Fibroblast of villous mesenchyme (primary cell): ENCODE data around the gene DENND6A. TPM values are rescaled to one million over a fixed set of nuclear protein-coding genes. Genes with fewer than 3 reads are reported as not detected.

Source experiments
- DNase-seq: peaks from one replicate; pipeline ENCODE4 v3.0.0-alpha.2; 2010; ENCODE audit warnings: low read depth
- H3K4me3 ChIP-seq: 2 replicates; pipeline ENCODE4 v1.5.1; 2011; ENCODE audit warnings: low read depth, mild to moderate bottlenecking, low read length
- total RNA-seq: library from RNA; depleted of rRNA; stranded (reverse); fragments of >200 nt; gene quantifications from 2 replicates; pipeline ENCODE4 v1.2.3, GENCODE V29; 2012
- TF ChIP-seq, protein P1 (sequence below): IDR thresholded peaks from 2 replicates; pipeline ENCODE4 v1.5.1; 2012; ENCODE audit warnings: low read depth, mild to moderate bottlenecking, low read length; ENCODE audit not compliant: insufficient read depth

Gene DENND6A
- total RNA-seq, 1 donor: 33.2 TPM

DNA sequence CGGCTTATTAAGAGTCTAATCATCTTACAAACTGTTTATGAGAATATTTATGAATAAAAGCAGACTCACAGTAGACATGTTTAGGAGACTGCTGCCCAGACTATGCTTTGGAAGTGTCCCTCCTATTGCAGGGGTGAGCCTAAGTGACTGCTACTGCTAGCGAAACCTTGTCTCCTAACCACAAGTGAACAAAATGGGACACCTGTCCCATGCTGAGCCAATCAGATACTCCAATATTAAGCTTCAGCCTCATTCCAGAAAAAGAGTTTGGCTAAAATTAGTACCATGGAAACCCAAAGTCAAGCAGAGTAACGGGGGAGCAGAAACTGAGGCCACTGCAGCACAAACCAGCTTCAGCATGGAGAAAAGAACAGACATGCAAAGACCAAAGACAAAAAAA, 4.6 kb downstream of the DENND6A start:
- no peak for DNase-seq
- TF ChIP-seq, protein P1, sequence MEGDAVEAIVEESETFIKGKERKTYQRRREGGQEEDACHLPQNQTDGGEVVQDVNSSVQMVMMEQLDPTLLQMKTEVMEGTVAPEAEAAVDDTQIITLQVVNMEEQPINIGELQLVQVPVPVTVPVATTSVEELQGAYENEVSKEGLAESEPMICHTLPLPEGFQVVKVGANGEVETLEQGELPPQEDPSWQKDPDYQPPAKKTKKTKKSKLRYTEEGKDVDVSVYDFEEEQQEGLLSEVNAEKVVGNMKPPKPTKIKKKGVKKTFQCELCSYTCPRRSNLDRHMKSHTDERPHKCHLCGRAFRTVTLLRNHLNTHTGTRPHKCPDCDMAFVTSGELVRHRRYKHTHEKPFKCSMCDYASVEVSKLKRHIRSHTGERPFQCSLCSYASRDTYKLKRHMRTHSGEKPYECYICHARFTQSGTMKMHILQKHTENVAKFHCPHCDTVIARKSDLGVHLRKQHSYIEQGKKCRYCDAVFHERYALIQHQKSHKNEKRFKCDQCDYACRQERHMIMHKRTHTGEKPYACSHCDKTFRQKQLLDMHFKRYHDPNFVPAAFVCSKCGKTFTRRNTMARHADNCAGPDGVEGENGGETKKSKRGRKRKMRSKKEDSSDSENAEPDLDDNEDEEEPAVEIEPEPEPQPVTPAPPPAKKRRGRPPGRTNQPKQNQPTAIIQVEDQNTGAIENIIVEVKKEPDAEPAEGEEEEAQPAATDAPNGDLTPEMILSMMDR: no peak
- H3K4me3 ChIP-seq: no peak overlapping the region

DNA sequence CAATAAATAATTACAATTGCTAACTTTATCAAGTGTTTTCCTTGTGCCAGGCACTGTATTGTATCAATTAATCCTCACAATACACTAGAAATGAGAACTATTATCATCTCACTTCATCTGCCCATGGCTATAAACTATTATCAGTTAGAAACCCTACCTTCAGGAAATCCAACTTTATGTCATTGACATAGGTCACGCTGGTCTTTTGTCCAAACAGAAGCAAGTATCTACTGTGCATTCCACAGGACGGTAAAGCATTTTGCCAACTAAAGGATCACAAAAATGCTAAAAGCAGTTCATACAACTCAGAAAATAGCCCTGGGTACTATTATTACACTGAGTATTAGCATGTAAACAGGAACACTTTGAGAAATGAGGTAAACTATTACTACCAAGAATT, 9.6 kb downstream of the DENND6A start:
- DNase-seq: no peak
- no peak overlapping the region for H3K4me3 ChIP-seq
- TF ChIP-seq, protein P1: no peak

DNA sequence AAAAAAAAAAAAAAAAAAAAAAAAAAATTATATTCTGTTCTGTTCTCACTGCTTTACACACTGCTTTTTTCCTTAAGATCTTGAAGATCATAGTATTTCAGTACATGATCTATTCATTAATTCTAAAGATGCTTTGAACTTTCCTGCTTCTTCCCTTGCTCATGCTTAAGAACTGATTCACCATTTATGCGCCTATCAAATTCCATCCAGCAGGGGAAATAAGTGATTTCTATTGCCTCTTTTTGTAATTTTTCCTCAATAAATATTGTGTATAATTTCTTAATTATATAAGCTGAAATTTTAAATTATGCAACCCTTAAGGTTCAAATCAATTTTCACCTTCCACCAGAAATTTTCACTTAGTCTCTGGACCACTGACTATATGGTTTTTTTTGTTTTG, 10.6 kb downstream of the DENND6A start:
- DNase-seq: peak; percentile 19
- H3K4me3 ChIP-seq: no peak overlapping the region
- TF ChIP-seq, protein P1: peak; percentile 27

GRCh38 chr3:57681691-57682090, 11.2 kb downstream of the DENND6A start:
- H3K4me3 ChIP-seq: no peak overlapping the region
- TF ChIP-seq, protein P1: no peak
- no peak for DNase-seq

DNA sequence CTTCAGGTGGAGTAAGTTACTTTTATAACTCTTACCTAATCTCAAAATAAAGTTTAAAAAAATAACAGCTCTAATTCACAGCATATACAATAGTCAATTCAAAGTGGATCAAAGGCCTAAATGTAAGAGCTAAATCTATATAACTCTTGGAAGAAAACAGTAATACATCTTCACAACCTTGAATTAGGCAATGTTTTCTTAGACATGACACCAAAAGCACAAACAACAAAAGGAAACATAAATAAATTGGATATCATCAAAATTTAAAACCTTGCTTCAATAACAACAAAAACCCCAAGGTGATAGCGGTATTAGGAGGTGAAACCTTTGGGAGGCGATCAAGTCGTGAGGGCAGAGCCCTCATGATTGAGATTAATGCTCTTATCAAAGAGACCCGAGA, 12.8 kb downstream of the DENND6A start:
- no peak for DNase-seq
- TF ChIP-seq, protein P1: no peak
- H3K4me3 ChIP-seq: no peak overlapping the region

DNA sequence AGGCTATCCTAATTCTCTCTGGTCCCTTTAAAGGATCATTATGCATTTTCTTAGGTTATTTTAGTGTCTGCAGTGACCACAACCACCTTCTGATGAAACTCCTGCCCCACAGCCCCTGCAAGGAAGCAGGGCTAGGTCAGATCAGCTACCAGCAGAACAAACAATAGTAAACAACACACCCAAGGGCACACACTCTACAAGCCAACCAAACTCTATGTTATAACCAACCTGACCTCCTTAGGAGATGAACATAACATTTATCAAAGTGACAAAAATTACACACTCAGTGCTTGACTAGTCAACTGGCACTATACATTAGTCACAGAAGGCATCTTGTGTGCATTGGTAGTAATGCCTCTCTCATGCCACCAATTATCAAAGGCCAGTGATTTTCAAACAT, 17.3 kb downstream of the DENND6A start:
- no peak for DNase-seq
- TF ChIP-seq, protein P1: no peak
- no peak overlapping the region for H3K4me3 ChIP-seq

DNA sequence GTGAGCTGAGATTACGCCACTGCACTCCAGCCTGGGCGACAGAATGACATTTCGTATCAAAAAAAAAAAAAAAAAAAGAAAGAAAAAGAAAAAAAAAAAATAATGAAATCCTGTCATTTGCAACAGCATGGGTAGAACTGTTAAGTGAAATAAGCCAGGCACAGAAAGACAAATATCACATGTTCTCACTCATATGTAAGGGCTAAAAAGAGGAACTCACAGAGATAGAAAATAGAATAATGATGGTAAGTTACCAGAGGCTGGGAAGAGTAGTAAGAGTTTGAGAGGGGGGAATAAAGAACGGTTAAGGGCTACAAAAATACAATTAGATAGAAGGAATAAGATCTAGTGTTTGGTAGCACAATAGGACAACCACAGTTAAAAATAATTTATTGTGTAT, 19.7 kb downstream of the DENND6A start:
- TF ChIP-seq, protein P1: no peak
- DNase-seq: no peak
- H3K4me3 ChIP-seq: no peak overlapping the region
